GM19043 (cell line): Measurements from ENCODE around the gene CDHR4.
"Not testable (repeated sequence)": the region's sequence is repeated elsewhere in the genome, so short reads cannot be mapped to it uniquely, and the experiment has no call there.

ENCODE experiments used
- ATAC-seq: cut with Tn5 transposase; IDR thresholded peaks from one replicate; pipeline ENCODE4 v1.9.1; 2021; ENCODE audit warnings: low read depth; ENCODE audit not compliant: unreplicated experiment

The CDHR4 gene

DNA sequence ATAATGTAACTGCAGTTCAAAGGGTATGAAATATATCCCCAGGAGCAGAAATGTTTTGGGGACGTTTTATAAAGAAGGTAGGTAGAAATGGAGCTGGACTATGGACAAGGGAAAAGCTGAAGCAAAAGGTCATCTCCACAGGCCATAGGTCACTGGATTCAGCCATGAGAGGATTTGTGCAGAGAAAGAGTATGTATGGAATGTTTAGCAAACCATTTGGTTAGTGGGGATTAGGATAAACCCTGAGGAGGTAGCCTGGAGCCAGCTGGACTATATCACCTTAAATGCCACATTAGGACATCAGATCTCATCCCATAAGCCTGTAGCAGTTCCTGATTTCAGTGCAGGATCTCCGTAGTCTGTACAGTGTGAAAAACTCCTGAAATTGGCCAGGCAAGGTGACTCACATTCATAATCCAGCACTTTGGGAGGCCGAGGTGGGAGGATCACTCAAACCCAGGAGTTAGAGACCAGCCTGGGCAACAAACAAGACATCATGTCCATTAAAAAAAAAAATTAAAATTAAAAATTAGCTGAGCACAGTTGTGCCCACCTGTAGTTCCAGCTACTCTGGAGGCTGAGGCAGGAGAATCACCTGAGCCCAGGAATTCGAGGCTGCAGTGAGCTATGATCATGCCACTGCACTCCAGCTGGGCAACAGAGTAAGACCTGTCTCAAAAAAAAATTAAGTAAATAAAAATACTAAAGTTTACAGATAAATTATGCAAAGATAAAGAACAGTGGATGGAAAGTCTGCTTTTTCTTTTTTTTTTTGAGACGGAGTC is 18.1 kb downstream of the CDHR4 start:
- ATAC-seq: no peak

DNA sequence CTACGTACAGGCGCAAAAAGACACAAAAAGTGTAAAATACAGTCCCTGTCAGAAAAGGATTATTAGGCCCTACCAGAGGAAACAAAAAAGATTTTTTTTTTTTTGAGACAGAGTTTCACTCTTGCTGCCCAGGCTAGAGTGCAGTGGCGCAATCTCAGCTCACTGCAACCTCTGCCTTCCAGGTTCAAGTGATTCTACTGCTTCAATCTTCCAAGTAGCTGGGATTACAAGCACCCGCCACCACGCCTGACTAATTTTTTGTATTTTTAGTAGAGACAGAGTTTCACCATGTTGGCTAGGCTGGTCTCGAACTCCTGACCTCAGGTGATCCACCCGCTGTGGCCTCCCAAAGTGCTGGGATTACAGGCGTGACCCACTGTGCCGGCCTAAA is 18.7 kb downstream of the CDHR4 start:
- not testable (repeated sequence) for ATAC-seq

DNA sequence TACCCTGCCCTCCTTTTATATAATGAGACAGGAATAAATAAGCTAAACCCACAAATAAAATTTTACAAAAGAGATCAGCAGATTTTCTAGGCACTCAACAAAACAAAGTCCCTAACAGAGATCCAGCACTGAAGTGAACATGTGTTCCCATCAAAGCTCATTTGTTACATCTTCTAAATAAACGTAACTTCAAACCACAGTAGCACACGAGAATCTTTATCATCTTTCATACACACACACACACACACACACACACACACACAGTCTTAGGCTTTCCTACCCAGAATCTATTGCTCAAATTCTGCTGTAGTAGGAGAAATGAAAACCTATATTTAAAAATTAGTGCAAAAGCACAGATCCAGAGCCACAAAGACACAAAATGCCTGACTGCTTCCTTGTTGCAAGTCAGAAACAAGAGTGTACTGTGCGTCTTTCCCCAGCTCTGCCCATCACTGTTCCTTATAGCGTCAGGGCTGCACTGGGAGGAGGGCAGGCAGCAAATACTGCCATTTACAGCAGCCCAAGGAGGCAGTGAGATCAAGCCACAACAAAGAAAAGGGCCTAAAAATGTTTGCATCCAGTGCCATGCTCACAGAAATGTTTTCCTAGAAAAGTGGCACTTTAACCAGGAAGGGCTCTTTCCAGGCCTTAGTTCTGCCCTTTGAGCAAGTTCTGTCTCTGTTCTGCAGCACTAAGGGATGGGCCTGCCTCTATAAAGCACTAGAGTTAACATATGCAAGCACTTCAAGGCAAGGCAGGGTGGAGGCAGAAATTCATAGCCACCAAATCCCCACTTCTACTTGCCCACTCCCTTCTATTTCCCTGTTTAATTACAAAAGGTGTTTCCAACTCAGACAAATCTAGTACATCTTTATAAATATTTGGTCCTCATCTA is 19.3 kb downstream of the CDHR4 start:
- ATAC-seq: no peak

DNA sequence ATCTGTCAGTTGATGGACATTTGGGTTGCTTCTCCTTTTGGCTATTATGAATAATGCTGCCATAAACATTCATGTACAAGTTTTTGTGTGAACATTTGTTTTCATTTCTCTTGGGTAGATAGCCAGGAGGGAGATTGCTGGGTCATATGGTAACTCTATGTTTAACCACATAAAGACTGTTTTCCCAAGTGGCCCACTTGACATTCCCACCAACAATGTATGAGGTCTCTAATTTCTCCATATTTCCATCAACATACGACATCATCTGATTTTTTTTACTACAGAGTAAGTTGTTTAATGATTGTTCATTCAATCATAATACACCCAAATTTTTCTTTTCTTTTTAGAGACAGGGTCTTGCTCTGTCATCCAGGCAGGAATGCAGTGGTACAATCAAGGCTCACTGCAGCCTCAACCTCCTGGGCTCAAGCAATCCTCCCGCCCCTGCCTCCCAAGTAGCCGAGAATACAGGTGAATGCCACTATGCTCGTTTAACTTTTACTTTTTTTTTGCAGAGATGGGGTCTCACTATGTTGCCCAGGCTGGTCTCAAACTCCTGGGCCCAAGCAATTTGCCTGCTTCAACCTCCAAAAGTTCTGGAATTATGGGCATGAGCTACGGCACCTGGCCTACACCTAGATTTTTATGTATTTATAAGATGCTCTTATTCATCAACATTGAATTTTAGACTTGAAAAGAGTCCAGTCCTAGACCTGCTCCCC is 20.2 kb downstream of the CDHR4 start:
- no peak for ATAC-seq

DNA sequence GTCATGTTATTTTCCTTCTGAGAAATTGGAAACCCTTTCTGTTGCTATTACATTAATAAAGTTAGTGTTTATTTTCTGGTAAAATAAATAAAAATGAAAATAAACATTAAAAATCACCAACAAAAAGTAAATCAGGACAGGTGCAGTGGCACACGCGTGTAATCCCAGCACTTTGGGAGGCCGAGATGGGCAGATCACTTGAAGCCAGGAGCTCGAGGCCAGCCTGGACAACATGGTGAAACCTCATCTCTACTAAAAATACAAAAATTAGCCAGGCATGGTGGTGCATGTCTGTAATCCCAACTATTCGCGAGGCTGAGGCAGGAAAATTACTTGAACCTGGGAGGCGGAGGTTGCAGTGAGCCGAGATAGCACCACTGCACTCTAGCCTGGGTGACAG is 23.6 kb downstream of the CDHR4 start:
- not testable (repeated sequence) for ATAC-seq

DNA sequence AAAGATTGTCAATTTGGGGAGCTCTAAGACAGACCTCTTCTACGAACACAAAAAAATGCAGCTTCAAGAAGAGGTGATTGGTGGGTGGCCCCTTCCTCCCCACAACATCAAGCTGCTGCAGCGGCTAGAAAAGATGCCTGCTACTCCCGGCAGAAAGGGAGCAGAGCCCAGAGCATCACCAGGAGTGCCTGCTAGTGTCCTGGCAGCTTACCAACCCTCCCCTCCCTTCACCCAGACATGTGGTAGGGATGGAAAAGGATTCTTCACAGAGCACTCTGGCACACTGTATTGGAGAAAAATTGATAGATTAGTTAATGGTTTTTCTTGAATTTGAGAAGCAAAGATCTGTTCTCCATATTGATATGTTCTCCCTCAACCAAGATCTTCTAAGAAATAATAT is 24.1 kb downstream of the CDHR4 start:
- no peak for ATAC-seq

DNA sequence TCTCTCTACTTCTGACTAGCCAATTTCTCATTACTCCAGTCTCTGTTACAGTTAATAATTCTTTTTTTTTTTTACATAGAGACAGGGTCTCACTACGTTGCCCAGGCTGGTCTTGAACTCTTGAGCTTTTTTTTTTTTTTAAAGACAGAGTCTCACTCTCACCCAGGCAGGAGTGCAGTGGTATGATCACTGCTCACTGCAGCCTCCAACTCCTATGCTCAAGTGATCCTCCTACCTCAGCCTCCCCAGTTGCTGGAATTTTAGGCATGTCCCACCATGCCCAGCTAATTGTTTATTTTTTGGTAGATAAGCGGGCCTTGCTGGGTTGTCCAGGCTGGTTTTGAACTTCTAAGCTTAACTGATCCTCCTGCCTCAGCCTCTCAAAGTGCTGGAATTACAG is 27.0 kb downstream of the CDHR4 start:
- ATAC-seq: no peak

DNA sequence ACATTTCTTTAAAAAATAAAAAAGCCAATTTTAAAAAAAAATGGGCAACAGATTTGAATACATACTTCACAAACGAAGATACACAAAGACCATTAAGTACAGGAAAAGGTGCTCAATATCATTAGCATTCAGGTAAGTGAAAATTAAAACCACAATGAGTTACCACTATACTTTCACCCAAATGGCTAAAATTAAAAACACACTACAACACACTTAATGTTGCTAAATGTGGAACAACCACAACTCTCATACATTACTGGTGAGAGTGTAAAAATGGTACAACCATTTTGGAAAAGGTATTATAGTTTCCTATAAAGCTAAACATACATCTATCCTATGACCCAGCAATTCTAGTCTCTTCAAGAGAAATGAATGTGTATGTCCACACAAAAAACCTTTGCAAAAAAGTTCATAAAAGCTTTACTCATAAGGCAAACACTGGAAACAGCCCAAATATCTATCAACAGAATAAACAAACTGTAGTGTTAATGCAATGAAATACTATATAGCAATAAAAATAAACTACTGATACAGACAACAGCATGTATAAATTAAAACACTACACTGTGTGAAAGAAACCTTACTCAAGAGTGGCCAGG is 28.2 kb downstream of the CDHR4 start:
- no peak for ATAC-seq

DNA sequence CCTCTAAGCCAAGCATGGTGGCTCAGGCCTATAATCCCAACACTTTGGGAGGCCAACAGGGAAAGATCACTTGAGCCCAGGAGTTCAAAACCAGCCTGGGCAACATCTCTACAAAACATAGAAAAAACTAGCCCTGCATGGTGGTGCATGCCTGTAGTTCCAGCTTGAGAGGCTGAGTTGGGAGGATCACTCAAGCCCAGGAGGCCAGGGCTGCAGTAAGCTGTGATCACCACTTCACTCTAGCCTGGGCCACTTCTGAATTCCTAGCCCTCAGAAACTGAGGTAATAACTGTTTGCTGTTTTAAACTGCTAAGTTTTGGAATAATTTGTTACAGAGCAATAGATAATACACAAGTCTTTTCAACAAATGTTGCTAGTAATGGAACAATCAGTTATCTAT is 29.7 kb downstream of the CDHR4 start:
- ATAC-seq: no peak

DNA sequence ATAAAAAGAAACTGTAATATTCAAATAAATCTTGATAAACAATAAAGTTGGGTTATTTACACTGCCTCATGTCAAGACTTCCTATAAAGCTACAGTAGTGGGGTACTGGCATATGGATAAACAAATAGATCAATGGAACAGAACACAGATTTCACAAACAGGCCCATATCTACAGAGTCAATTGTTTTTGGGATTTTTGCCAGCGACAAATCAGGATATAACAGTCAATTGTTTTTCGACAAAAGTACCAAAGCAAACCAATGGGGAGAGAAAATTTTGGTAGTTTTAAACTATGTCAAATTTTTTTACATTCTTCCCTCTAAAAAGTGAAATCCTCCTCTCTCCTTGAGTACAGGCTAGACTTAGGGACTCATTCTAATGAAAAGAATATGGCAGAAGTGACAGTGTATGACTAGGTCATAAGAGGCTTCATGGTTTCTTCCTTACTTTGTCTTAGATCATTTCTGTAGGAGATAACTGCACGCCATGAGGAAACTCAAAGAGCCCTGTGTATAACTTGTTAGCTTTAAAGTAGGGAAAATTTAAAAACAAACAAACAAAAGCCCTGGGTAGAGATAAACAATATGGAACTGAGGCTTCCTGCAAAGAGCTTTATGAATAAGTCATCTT is 30.3 kb downstream of the CDHR4 start:
- no peak for ATAC-seq

DNA sequence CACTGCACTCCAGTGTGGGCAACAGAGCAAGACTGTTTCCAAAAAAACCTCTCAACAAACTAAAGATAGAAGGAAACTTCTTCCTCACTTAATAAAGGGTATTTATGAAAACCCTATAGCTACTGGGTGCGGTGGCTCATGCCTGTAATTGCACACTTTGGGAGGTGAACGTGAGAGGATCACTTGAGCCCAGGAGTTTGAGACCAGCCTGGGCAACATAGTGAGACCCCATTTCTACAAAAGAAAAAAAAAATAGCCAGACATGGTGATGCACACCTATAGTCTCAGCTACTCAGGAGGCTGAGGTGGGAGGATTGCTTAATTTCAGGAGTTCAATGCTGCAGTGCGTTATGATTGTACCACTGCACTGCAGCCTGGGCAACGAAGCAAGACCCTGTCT is 35.7 kb downstream of the CDHR4 start:
- no peak for ATAC-seq

DNA sequence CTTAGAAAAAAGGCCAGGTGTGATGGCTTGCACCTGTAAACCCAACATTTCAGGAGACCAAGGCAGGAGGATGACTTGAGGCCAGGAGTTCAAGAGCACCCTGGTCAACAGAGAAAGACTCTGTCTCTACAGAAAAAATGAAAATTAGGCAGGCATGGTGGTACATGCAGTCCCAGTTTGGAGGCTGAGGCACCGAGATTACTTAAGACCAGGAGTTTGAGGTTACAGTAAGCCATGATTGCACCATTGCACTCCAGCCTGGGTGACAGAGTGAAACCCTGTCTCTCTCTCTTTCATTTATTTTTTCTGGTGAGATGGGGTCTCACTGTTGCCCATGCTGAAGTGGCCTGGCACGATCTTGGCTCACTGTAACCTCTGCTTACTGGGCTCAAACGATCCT is 38.0 kb downstream of the CDHR4 start:
- no peak for ATAC-seq

DNA sequence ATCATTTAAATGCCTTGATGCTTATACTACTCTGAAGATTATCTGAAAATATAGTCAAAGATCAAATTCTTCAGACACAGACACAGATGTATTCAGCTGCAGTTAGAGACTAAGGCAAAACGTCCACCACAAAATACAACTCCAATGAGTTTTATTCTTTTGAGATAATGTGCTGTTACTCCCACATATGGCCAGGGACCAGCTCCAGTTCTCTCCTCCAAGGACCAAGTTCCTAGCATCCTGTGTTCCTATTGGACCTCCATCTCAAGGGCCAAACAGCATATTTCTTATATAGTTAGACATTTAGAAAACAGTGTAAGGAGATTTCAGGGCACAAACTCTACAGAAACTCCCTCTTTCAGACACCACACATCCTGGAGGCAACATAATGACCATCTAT is 40.4 kb downstream of the CDHR4 start:
- ATAC-seq: no peak

DNA sequence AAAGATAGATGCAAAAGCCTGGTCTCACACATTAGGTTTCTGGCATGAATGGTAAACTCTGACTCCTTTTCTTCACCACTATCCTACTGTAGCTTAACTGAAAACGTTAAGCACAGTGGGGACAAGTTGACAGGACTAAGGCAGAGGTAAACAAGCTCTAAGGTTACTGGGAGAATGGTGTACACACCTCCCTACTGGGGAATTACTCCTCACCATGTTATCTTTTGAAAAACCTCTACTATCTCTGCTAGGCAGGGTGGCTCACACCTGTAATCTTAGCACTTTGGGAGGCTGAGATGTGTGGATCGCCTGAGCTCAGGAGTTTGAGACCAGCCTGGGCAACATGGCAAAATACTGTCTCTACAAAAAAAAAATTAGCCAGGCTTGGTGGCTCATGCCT is 42.5 kb downstream of the CDHR4 start:
- ATAC-seq: no peak

DNA sequence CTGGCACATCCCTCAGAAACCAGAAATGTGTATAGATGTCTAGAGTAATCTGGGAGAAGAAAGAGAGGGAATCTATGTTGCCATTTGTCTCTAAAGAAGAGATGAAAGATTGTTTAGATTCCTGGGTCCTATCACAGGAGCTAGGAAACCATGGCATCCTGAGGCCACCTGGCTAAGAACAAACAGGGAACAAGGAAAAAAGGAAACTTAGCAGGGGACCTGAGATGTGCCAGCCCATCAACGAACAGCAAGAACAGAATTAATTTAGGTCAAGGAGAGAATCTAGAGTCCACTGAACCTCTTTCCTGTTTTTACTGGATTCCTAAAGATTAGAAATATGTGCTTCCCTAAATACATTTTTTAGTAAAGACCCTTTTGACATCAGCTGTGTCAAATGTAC is 43.6 kb downstream of the CDHR4 start:
- no peak for ATAC-seq

DNA sequence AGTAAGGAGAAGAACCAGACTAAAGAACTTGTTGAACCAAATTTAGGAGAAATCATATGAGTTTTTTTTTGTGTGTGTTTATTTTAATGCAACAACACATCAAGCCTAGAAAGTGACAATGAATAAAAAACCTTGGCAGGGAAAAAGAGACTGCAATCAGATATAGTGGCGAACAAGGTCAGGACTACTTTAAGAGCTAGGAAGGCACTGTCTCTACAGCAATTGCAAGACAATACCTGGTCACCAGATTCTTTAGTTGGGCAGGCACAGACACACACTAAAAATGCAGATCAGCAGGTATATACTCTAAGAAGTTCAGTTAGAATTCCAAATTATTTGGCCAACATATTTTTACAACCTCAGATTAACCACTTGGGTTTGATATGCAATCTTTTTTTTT is 45.1 kb downstream of the CDHR4 start:
- ATAC-seq: no peak

DNA sequence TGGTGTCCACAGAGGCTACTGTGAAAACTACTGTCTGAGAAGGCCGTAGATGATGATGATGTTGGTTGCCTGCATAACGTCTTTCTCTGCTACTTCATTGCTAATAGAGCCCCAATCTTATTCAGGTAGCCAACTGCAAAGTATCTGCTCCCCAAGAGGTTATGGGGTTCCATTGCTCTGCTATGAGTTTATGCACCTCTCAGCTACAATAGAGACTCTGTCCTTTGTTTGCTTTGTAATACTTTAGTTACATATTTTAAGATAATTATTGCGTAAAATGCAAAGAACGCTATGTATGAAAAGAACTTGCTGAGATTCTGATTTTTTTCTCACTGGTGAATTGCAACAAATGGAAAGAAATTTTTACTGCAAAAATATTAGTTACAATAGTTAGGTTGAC is 48.2 kb downstream of the CDHR4 start:
- no peak for ATAC-seq

DNA sequence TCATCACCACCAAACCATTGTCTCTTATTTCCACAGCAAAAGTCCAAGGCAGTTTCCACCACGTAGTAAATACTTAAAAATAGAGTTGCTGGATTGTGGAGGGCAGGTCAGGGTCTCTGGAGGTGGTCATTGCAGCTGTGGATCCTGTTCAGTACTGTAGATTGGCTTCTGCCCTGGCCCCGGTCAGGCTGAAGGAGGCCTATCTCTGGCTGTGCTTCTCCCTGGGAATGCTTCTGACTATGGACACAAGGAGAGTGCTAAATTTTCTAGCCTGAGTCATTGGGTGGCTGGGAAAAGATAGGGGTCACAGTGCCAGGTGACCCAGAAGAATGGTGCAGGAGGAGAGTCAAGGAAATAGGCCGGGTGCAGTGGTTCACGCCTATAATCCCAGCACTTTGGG is 49.6 kb downstream of the CDHR4 start:
- ATAC-seq: no peak

DNA sequence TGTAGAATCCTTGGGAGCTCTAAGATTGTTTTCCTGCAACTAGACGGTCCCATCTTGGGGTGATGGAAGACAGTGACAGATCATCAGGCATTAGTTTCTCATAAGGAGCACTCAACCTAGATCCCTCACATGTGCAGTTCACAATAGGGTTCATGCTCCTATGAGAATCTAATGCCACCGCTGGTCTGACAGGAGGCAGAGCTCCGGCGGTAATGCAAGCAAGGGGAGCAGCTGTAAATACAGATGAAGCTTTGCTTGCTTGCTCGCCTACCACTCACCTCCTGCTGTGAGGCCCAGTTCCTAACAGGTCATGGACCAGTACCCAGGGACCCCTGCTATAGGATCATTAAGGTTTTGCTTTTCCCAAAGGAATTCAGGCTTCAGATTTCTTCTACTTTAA is 50.8 kb downstream of the CDHR4 start:
- not testable (repeated sequence) for ATAC-seq

DNA sequence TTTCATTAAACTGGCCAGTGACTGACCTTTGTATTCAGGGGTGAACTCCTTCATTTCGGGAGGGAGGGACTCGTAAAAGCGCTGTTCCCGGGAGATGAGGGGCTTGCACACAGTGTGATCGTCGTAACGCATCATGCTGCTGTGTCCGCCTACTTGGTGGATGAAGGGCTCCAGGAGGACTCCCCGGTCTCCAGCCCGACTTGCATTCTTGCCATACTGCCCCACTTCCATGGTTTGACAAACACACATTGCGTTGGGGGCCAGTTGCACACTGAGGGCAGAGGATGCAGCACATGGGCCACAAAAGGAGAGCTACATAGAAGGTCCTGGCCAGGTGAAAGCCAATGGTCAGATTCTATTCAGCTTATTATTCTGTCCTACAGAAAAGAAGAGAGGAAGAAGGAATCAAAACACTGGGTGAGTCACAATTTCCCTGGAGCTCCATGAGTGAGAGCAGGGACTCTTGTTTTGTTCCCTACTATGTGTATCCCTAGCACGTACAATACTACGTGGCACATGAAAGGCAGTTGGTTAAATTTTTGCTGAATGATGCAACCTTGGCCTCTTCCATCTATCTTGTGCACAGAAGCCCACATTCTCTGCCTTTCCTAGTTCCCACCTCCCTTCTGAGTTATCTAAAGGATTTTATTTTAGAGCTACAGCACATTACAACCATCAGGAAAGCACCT is 51.7 kb downstream of the CDHR4 start:
- ATAC-seq: no peak
